ENCODE data around the gene GRIK4.

The GRIK4 gene

GRCh38 chr11:120710354-120711131 is 199.0 kb downstream of the GRIK4 start:
- no peak for DNase-seq (ENCODE audit: low spot score)

DNA sequence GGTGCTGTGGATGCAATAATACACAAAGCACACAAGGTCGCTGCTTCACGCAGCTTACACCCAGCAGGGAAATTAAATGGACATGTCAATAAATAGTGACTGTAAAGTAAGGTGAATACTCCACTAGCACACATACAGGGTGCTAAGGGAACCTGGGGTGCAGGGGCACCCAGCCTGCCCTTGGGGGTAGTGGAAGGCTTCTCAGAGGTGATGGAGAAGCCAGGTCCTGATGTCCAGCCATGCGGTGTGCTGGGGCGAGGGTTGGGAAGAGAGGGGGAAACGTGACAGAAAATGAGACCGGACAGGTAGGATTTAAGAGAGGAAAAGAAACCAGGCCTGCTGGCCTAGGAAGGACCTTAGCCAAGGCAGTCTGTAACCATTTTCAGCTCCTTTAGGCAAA is 200.5 kb downstream of the GRIK4 start:
- no peak for DNase-seq (ENCODE audit: low spot score)

- DNase-seq (ENCODE audit: low spot score): no peak
These were observed 201.3 kb downstream of the GRIK4 start for GRCh38 chr11:120712881-120713280.

GRCh38 chr11:120713296-120713695 is 201.7 kb downstream of the GRIK4 start:
- DNase-seq (ENCODE audit: low spot score): no peak

DNA sequence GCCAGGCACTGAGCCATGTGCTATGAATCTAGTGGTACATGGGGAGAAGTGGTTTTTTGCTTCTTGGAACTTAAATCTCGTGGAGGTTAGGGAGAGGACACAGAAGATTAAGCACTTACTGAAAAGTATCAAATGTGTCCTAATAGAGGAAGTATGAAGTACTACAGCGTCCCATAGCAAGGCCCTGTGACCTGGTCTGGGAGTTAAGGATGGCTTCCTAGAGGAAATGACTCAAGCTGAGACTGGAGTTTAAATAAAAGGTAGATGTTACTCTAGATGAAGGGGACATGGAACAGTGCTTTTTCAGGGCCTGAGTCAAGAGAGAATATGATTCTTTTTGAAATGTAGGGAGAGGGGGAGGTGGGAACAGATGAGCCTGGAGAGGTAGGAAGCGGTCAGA is 202.9 kb downstream of the GRIK4 start:
- no peak for DNase-seq (ENCODE audit: low spot score)

GRCh38 chr11:120715239-120715638 is 203.7 kb downstream of the GRIK4 start:
- no peak for DNase-seq (ENCODE audit: low spot score)

- DNase-seq (ENCODE audit: low spot score): no peak
These were observed 205.5 kb downstream of the GRIK4 start for GRCh38 chr11:120717042-120717441.

DNA sequence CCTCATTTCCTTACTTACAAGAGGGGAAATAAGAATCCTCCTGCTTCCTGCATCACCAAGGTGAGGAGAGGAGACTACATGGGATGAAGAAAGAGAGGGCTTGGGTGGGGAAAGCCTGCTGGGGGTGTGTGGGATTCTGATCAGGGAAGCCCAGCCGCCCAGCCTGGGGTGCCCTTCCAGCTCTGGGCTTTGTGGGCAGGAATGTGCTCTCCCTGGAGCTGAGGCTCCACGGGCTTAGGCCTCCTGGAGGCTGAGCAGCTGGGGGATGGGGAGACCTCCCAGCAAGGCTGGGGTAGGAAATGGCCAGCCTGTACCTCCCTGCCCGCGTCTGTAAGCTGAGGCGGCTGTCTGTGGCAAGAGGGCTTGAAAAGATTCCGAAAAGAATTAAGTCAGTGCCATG is 206.1 kb downstream of the GRIK4 start:
- DNase-seq (ENCODE audit: low spot score): no peak

GRCh38 chr11:120718171-120718570 is 206.6 kb downstream of the GRIK4 start:
- no peak for DNase-seq (ENCODE audit: low spot score)

DNA sequence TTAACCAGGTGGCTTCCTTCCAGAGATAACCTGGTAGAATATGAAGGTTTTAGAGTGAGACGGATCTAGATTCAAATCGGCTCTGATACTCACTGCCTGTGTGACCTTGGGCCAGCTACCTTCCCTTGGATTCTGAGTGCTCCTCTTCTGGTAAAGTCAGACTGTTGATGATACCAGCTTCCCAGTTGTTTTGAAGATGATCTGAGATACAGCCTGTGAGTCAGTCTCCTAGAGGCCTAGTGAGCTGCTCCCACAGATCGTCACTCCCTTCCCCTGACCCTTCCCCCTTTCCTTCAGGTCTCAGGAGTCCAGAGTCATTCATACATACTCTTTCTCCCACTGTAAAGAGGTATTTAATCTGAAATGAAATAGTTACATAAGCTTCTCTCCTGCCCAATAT is 207.8 kb downstream of the GRIK4 start:
- no peak for DNase-seq (ENCODE audit: low spot score)

GRCh38 chr11:120720760-120721159 is 209.2 kb downstream of the GRIK4 start:
- DNase-seq (ENCODE audit: low spot score): no peak

- no peak for DNase-seq (ENCODE audit: low spot score)
These were observed 211.0 kb downstream of the GRIK4 start for GRCh38 chr11:120722524-120722923.

DNA sequence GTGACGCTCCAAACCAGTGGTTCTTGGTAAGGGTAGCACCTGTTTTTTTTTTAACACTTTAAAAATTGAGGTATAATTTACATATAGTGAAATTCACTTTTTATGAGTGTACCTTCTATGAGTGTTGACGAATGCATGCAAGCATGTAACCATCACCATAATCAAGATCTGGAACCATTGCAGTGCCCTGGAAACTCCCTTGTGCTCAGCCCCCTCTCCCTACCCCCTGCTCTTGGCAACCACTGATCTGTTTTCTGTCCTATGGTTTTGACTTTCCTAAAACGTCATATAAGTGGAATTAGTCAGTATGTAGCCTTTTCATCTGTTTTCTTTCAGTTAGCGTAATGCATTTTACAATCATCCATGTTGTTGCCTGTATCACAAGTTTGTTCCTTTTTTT is 212.2 kb downstream of the GRIK4 start:
- no peak for DNase-seq (ENCODE audit: low spot score)

DNA sequence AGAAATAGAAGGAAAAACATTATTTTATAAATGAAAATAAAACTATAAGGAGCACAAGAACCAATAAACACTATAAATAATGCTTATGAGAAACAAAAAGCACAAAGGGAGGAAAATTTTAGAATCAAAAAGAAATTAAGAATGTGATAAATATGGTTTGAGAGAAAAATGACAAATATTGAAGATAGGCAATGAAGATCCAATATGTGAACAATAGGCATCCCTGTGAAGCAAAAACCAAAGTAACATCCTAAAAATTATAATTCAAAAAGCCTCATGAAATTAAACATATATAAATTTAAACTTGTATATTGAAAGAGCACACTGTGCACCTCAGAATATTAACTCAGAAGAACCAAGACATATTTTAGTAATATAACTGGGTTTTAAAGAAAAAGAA is 216.2 kb downstream of the GRIK4 start:
- DNase-seq (ENCODE audit: low spot score): no peak

DNA sequence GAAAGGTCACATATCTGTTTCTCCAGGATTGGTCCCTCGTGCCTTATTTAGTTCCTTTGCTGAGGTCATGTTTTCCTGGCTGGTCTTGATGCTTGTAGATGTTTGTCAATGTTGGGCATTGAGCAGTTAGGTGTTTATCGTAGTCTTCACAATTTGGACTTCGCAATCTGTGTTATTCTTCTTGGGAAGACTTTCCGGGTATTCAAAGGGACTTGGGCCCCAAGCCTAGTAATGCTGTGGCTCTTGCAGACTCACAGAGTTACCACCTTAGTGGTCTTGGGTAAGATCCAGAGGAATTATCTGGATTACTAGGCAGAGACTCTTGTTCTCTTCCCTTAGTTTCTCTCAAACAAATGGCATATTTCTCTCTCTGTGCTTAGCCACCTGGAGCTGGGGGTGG is 223.5 kb downstream of the GRIK4 start:
- no peak for DNase-seq (ENCODE audit: low spot score)

DNA sequence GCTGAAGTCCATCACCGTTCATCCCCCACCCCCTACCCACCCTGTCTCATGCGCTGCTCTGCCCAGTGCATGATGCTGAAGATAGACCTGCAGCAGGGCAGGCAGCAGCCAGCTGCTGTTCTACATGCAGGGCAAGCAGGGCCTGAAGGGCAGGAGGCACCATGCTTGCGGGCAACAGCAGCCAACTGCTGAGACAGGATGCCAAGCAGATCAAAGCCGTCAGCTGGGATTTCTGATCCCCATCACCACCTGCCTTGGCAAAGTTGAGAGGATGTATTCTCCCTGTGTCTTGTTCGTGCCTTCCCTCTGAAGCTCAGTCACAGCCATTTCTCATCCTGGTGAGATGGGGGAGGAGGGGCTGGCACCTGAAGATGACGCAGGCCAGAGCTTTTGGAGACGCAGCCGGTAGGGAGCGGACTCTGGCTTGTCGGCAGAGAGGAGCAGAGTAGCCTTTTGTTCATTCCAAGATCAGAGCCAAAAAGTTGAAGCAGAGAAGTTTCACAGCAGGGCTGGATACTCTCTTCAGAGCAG is 227.0 kb downstream of the GRIK4 start:
- no peak for DNase-seq (ENCODE audit: low spot score)

DNA sequence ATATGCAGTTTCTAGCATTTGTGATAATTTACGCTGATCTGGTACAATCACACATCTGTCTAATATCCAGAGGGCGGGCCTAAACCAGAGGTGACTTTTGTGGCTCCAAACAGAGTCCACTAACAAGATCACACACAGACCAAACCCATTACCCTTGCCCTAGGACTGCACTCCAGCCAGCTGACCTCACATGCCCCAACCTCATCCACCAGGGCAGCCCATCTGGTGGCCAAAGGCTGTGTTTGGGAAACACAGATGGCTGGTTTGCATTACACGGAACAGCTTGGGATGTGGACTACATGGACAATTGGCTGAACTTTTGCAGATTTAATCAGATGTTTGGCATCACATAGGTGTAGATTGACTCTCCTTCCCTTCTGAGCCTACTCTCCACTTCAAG is 228.2 kb downstream of the GRIK4 start:
- no peak for DNase-seq (ENCODE audit: low spot score)

- no peak for DNase-seq (ENCODE audit: low spot score)
These were observed 228.8 kb downstream of the GRIK4 start for GRCh38 chr11:120740380-120740779.

DNA sequence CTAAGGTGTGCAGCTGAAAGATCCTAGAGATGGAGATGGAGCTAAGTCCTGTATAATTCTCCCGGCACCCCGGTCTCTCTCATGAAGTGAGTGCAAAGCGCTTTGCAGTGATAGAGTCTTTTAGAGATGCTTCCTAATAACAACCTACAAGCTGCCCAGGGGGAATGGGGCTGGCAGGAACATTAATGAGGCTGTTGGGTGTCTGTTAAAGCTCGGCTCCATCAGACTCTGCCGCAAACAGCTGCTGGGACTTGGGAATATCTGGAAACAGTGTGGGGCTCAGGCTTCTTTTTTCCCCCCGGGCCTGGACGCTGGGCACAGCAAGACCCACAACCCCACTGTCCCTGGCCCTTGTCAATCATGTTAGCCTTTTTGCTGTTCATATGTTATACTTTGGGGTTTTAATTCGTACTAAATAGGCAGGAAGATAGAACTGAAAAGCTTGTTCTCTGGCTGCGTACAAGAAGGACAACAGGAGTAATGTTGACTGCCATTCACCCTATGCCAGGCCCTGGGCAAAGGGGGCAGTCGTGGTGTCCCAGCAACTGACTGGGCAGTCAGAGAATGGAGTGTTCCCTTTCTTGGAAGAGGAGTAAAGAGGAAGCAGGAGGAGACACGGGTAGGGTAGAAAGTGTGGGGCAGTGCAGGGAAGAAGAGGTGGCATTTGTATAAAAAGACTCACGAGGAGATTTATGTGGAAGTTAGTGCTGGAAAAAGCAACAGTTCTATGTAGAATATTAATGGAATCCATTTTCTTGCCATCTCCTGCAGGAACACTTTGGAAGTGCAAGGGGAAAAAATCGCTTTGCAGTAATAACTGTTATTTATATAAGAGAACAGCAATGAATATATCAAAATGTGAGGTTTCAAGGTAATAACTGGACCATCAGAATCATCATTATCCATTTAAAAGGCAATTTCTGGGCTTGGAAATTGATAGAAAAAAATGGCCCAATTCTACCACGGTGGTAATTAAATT is 232.8 kb downstream of the GRIK4 start:
- no peak for DNase-seq (ENCODE audit: low spot score)

- no peak for DNase-seq (ENCODE audit: low spot score)
These were observed 234.8 kb downstream of the GRIK4 start for GRCh38 chr11:120746376-120746775.

GRCh38 chr11:120746836-120747609 is 235.5 kb downstream of the GRIK4 start:
- DNase-seq (ENCODE audit: low spot score): no peak

All from CD4-positive, alpha-beta T cell treated with Interleukin-2 at 100 ng/mL for 4 hours (primary cell).